SK-N-SH treated with all-trans-retinoic acid at 6 μM for 48 hours (cell line): Measurements from ENCODE around the gene UNC13B.

Experiments used
- ATAC-seq: fragments of 200-7000 bp; cut with Tn5 transposase; 3 replicates; pipeline ENCODE4 v1.9.1; 2020; ENCODE audit warnings: mild to moderate bottlenecking, moderate library complexity
- ARNTL ChIP-seq: fragments of 450-650 bp; formaldehyde crosslinking; IDR thresholded peaks from 2 replicates; pipeline ENCODE4 v1.5.0; 2020; ENCODE audit warnings: low read depth, mild to moderate bottlenecking, moderate library complexity, borderline replicate concordance
- BACH2 ChIP-seq: fragments of 250-450 bp; sonication (Bioruptor Pico); IDR thresholded peaks from 2 replicates; pipeline ENCODE4 v1.9.0; 2021; ENCODE audit warnings: mild to moderate bottlenecking, borderline replicate concordance
- CSDC2 ChIP-seq: fragments of 250-450 bp; sonication (Bioruptor Pico); IDR thresholded peaks from 2 replicates; pipeline ENCODE4 v1.5.0; 2020; ENCODE audit warnings: mild to moderate bottlenecking, moderate library complexity
- ESRRG ChIP-seq: fragments of 250-450 bp; sonication (Bioruptor Pico); IDR thresholded peaks from 2 replicates; pipeline ENCODE4 v1.6.1; 2021; ENCODE audit warnings: mild to moderate bottlenecking
- GLIS3 ChIP-seq: fragments of 250-450 bp; sonication (Bioruptor Pico); IDR thresholded peaks from 2 replicates; pipeline ENCODE4 v1.5.0; 2020; ENCODE audit warnings: mild to moderate bottlenecking, moderate library complexity
- RARB ChIP-seq: fragments of 250-450 bp; sonication (Bioruptor Pico); IDR thresholded peaks from 2 replicates; pipeline ENCODE4 v1.8.0; 2021; ENCODE audit warnings: mild to moderate bottlenecking, moderate library complexity
- SNAI2 ChIP-seq: fragments of 250-450 bp; sonication (Bioruptor Pico); IDR thresholded peaks from 2 replicates; pipeline ENCODE4 v1.5.0; 2020; ENCODE audit warnings: mild to moderate bottlenecking, moderate library complexity
- TCF4 ChIP-seq: fragments of 250-450 bp; sonication (Bioruptor Pico); IDR thresholded peaks from 2 replicates; pipeline ENCODE4 v1.8.0; 2021; ENCODE audit warnings: mild to moderate bottlenecking, moderate library complexity, borderline replicate concordance
- TOX ChIP-seq: fragments of 250-450 bp; sonication (Bioruptor Pico); IDR thresholded peaks from 2 replicates; pipeline ENCODE4 v1.8.0; 2021; ENCODE audit warnings: mild to moderate bottlenecking, moderate library complexity, borderline replicate concordance
- ZC3H10 ChIP-seq: fragments of 250-450 bp; sonication (Bioruptor Pico); IDR thresholded peaks from 2 replicates; pipeline ENCODE4 v1.5.1; 2021; ENCODE audit warnings: mild to moderate bottlenecking, moderate library complexity
- ZFP3 ChIP-seq: fragments of 250-450 bp; sonication (Bioruptor Pico); IDR thresholded peaks from 2 replicates; pipeline ENCODE4 v1.5.0; 2020; ENCODE audit warnings: mild to moderate bottlenecking, moderate library complexity
- ZFP30 ChIP-seq: fragments of 450-650 bp; formaldehyde crosslinking; IDR thresholded peaks from 2 replicates; pipeline ENCODE4 v1.5.0; 2022; ENCODE audit warnings: mild to moderate bottlenecking, moderate library complexity
- ZNF565 ChIP-seq: fragments of 450-650 bp; formaldehyde crosslinking; conservative IDR thresholded peaks from 2 replicates; pipeline ENCODE4 v1.5.0; 2020; ENCODE audit warnings: low read depth, mild to moderate bottlenecking, moderate library complexity
- ZNF70 ChIP-seq: fragments of 450-650 bp; formaldehyde crosslinking; IDR thresholded peaks from 2 replicates; pipeline ENCODE4 v1.5.0; 2020; ENCODE audit warnings: mild to moderate bottlenecking, moderate library complexity
- ZNF8 ChIP-seq: fragments of 450-650 bp; formaldehyde crosslinking; IDR thresholded peaks from 2 replicates; pipeline ENCODE4 v1.5.0; 2020; ENCODE audit warnings: mild to moderate bottlenecking, moderate library complexity
- TF ChIP-seq, protein P1 (sequence below): fragments of 250-450 bp; sonication (Bioruptor Pico); IDR thresholded peaks from 2 replicates; pipeline ENCODE4 v1.5.0; 2020; ENCODE audit warnings: mild to moderate bottlenecking, moderate library complexity
- TF ChIP-seq, protein P2 (sequence below): fragments of 250-450 bp; sonication (Bioruptor Pico); IDR thresholded peaks from 2 replicates; pipeline ENCODE4 v1.5.1; 2021; ENCODE audit warnings: mild to moderate bottlenecking, moderate library complexity
- TF ChIP-seq, protein P3 (sequence below): fragments of 250-450 bp; sonication (Bioruptor Pico); IDR thresholded peaks from 2 replicates; pipeline ENCODE4 v1.8.0; 2020; ENCODE audit warnings: mild to moderate bottlenecking, moderate library complexity, borderline replicate concordance
- TF ChIP-seq, protein P4 (sequence below): fragments of 250-450 bp; sonication (Bioruptor Pico); IDR thresholded peaks from 2 replicates; pipeline ENCODE4 v1.5.1; 2020; ENCODE audit warnings: low read depth, mild to moderate bottlenecking, moderate library complexity

UNC13B gene

DNA sequence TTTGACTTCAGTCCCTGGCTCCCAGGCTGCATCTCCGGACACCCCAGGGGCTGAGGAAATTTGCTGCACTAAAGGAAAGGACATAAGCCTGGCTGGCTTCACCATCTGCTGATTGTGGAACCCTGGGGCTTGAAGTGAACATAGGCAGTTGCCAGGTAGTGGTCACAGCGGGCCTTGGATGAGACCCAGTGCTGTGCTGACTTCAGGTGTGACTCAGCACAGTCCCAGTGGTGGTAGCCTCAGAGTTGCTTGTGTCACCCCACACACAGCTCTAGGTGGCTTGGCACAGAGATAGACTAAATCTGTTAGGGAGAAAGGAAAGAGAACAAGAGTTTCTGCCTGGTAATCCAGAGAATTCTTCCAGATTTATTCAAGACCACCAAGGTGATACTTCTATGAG, 292.0 kb downstream of the UNC13B start:
- TF ChIP-seq TOX (CRISPR knock-in tag) (no peak), ZFP3 (CRISPR knock-in tag) (no peak), ARNTL (CRISPR knock-in tag) (no peak), TCF4 (CRISPR knock-in tag) (no peak), ZFP30 (no peak), ZNF565 (no peak), ZNF70 (no peak), CSDC2 (CRISPR knock-in tag) (no peak), RARB (CRISPR knock-in tag) (no peak), GLIS3 (CRISPR knock-in tag) (no peak), ZNF8 (CRISPR knock-in tag) (no peak), BACH2 (no peak), ESRRG (CRISPR knock-in tag) (no peak), ZC3H10 (CRISPR knock-in tag) (no peak), SNAI2 (CRISPR knock-in tag) (no peak)
- TF ChIP-seq, protein P1, sequence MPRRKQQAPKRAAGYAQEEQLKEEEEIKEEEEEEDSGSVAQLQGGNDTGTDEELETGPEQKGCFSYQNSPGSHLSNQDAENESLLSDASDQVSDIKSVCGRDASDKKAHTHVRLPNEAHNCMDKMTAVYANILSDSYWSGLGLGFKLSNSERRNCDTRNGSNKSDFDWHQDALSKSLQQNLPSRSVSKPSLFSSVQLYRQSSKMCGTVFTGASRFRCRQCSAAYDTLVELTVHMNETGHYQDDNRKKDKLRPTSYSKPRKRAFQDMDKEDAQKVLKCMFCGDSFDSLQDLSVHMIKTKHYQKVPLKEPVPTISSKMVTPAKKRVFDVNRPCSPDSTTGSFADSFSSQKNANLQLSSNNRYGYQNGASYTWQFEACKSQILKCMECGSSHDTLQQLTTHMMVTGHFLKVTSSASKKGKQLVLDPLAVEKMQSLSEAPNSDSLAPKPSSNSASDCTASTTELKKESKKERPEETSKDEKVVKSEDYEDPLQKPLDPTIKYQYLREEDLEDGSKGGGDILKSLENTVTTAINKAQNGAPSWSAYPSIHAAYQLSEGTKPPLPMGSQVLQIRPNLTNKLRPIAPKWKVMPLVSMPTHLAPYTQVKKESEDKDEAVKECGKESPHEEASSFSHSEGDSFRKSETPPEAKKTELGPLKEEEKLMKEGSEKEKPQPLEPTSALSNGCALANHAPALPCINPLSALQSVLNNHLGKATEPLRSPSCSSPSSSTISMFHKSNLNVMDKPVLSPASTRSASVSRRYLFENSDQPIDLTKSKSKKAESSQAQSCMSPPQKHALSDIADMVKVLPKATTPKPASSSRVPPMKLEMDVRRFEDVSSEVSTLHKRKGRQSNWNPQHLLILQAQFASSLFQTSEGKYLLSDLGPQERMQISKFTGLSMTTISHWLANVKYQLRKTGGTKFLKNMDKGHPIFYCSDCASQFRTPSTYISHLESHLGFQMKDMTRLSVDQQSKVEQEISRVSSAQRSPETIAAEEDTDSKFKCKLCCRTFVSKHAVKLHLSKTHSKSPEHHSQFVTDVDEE (CRISPR knock-in tag), result no peak
- TF ChIP-seq, protein P2, sequence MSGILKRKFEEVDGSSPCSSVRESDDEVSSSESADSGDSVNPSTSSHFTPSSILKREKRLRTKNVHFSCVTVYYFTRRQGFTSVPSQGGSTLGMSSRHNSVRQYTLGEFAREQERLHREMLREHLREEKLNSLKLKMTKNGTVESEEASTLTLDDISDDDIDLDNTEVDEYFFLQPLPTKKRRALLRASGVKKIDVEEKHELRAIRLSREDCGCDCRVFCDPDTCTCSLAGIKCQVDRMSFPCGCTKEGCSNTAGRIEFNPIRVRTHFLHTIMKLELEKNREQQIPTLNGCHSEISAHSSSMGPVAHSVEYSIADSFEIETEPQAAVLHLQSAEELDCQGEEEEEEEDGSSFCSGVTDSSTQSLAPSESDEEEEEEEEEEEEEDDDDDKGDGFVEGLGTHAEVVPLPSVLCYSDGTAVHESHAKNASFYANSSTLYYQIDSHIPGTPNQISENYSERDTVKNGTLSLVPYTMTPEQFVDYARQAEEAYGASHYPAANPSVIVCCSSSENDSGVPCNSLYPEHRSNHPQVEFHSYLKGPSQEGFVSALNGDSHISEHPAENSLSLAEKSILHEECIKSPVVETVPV (CRISPR knock-in tag), result no peak
- TF ChIP-seq, protein P3, sequence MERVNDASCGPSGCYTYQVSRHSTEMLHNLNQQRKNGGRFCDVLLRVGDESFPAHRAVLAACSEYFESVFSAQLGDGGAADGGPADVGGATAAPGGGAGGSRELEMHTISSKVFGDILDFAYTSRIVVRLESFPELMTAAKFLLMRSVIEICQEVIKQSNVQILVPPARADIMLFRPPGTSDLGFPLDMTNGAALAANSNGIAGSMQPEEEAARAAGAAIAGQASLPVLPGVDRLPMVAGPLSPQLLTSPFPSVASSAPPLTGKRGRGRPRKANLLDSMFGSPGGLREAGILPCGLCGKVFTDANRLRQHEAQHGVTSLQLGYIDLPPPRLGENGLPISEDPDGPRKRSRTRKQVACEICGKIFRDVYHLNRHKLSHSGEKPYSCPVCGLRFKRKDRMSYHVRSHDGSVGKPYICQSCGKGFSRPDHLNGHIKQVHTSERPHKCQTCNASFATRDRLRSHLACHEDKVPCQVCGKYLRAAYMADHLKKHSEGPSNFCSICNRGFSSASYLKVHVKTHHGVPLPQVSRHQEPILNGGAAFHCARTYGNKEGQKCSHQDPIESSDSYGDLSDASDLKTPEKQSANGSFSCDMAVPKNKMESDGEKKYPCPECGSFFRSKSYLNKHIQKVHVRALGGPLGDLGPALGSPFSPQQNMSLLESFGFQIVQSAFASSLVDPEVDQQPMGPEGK (CRISPR knock-in tag), result no peak
- TF ChIP-seq, protein P4, sequence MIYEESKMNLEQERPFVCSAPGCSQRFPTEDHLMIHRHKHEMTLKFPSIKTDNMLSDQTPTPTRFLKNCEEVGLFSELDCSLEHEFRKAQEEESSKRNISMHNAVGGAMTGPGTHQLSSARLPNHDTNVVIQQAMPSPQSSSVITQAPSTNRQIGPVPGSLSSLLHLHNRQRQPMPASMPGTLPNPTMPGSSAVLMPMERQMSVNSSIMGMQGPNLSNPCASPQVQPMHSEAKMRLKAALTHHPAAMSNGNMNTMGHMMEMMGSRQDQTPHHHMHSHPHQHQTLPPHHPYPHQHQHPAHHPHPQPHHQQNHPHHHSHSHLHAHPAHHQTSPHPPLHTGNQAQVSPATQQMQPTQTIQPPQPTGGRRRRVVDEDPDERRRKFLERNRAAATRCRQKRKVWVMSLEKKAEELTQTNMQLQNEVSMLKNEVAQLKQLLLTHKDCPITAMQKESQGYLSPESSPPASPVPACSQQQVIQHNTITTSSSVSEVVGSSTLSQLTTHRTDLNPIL (CRISPR knock-in tag), result no peak
- ATAC-seq, result no peak
